Endodermal cell (in vitro differentiated cells): ENCODE results near the gene SDC1. TPM values are rescaled to one million over a fixed set of nuclear protein-coding genes. Genes with fewer than 3 reads are reported as not detected.
A peak's percentile ranks its signal among the peaks of the same experiment; 100 is the strongest.

Experiments used
- DNase-seq: peaks from one replicate; pipeline ENCODE4 v3.0.0-alpha.2; 2017
- H3K27ac ChIP-seq: 2 replicates; pipeline ENCODE4 v1.5.1; 2013; ENCODE audit warnings: mild to moderate bottlenecking, low read depth, low read length, moderate library complexity
- H3K27me3 ChIP-seq: 2 replicates; pipeline ENCODE4 v1.6.1; 2013; ENCODE audit warnings: mild to moderate bottlenecking, low read length, moderate library complexity; ENCODE audit not compliant: insufficient read depth, control insufficient read depth, poor library complexity, severe bottlenecking
- H3K36me3 ChIP-seq: 2 replicates; pipeline ENCODE4 v1.7.0; 2013; ENCODE audit warnings: mild to moderate bottlenecking, low read length, moderate library complexity; ENCODE audit not compliant: control insufficient read depth, insufficient read depth
- H3K4me1 ChIP-seq: one replicate; pipeline ENCODE4 v1.7.0; 2013; ENCODE audit warnings: low read length; ENCODE audit not compliant: control insufficient read depth, insufficient read depth
- H3K4me3 ChIP-seq: 2 replicates; pipeline ENCODE4 v1.5.1; 2013; ENCODE audit warnings: mild to moderate bottlenecking, low read length, moderate library complexity
- H3K9ac ChIP-seq: 2 replicates; pipeline ENCODE4 v1.6.1; 2013; ENCODE audit warnings: mild to moderate bottlenecking, low read length, moderate library complexity; ENCODE audit not compliant: poor library complexity, severe bottlenecking; ENCODE audit errors: extremely low read depth
- H3K9me3 ChIP-seq: 2 replicates; pipeline ENCODE4 v1.6.1; 2013; ENCODE audit warnings: mild to moderate bottlenecking, low read length, moderate library complexity; ENCODE audit not compliant: control insufficient read depth
- H3K27ac Mint-ChIP-seq: 2 replicates; pipeline ENCODE4 v1.8.0; 2020; ENCODE audit warnings: mixed read lengths
- H3K27me3 Mint-ChIP-seq: 2 replicates; pipeline ENCODE4 v1.8.0; 2021; ENCODE audit warnings: mild to moderate bottlenecking, mixed read lengths; ENCODE audit not compliant: insufficient read depth
- H3K36me3 Mint-ChIP-seq: 2 replicates; pipeline ENCODE4 v1.8.0; 2020; ENCODE audit warnings: low read depth, mixed read lengths
- H3K4me1 Mint-ChIP-seq: 2 replicates; pipeline ENCODE4 v1.8.0; 2020; ENCODE audit warnings: mixed read lengths
- H3K4me3 Mint-ChIP-seq: 2 replicates; pipeline ENCODE4 v1.8.0; 2020; ENCODE audit warnings: mild to moderate bottlenecking, moderate library complexity, mixed read lengths
- H3K9me3 Mint-ChIP-seq: 2 replicates; pipeline ENCODE4 v1.8.0; 2020; ENCODE audit warnings: mild to moderate bottlenecking, mixed read lengths
- CTCF ChIP-seq: fragments of 200-600 bp; sonication (generic); conservative IDR thresholded peaks from 2 replicates; pipeline ENCODE4 v1.5.0; 2021; ENCODE audit warnings: antibody characterized with exemption, mild to moderate bottlenecking
- WGBS, 2 experiments: methylation state at CpG; one replicate each; pipeline versions ENCODE4 v1.1.5 to v1.1.7; 2013; ENCODE audit warnings: missing lambda C conversion rate in 2 of 2, mixed read lengths in 1 of 2; ENCODE audit not compliant: insufficient coverage in 1 of 2, insufficient read length in 1 of 2; 5-methylcytosine and 5-hydroxymethylcytosine counted together
- total RNA-seq, 2 donors: library from RNA; stranded (reverse); fragmentation: NEBNext Ultra II Directional in 1 of 2; extraction: Animal tissue kit (Norgen Biotek cat#: 25700) in 1 of 2; gene quantifications; 2 replicates in 1 of 2; 3 replicates in 1 of 2; pipeline ENCODE4 v1.2.1, GENCODE V29; 2021

Gene SDC1
- total RNA-seq, 2 donors from 2014 or later, result 12.7 to 19.2 TPM

- Mint-ChIP-seq H3K27ac (no peak overlapping the region), H3K4me1 (peaks cover 18% of the 10 kb centered on the region), H3K9me3 (no peaks in the 10 kb centered on the region), H3K4me3 (no peak overlapping the region), H3K27me3 (no peaks in the 10 kb centered on the region), H3K36me3 (no peaks in the 10 kb centered on the region)
- WGBS, 2 experiments, result 91 to 95% methylated on average over 9 to 22 of the region's 22 CpGs
- no peak for DNase-seq
- H3K4me3 ChIP-seq, result no peak overlapping the region
- no peak overlapping the region for H3K27ac ChIP-seq
- H3K9ac ChIP-seq, result no peak overlapping the region
- peaks cover 22% of the 10 kb centered on the region for H3K4me1 ChIP-seq
- H3K27me3 ChIP-seq, result no peaks in the 10 kb centered on the region
- no peaks in the 10 kb centered on the region for H3K9me3 ChIP-seq
- H3K36me3 ChIP-seq, result no peaks in the 10 kb centered on the region
- TF ChIP-seq CTCF, result no peak
Measured at GRCh38 chr2:20216130-20217025, 8.6 kb downstream of the SDC1 start.

GRCh38 chr2:20215183-20216040, 9.5 kb downstream of the SDC1 start:
- H3K4me3 ChIP-seq, result no peak overlapping the region
- no peak overlapping the region for H3K9ac ChIP-seq
- H3K36me3 Mint-ChIP-seq, result no peaks in the 10 kb centered on the region
- 92 to 97% methylated on average over 8 to 13 of the region's 13 CpGs for WGBS, 2 experiments
- DNase-seq, result no peak
- H3K27ac Mint-ChIP-seq, result no peak overlapping the region
- H3K36me3 ChIP-seq, result no peaks in the 10 kb centered on the region
- H3K4me3 Mint-ChIP-seq, result no peak overlapping the region
- no peak overlapping the region for H3K27ac ChIP-seq
- peaks cover 21% of the 10 kb centered on the region for H3K4me1 Mint-ChIP-seq
- no peaks in the 10 kb centered on the region for H3K27me3 ChIP-seq
- no peaks in the 10 kb centered on the region for H3K27me3 Mint-ChIP-seq
- H3K9me3 Mint-ChIP-seq, result no peaks in the 10 kb centered on the region
- no peaks in the 10 kb centered on the region for H3K9me3 ChIP-seq
- peaks cover 22% of the 10 kb centered on the region for H3K4me1 ChIP-seq
- no peak for TF ChIP-seq CTCF

GRCh38 chr2:20214566-20215182, 10.3 kb downstream of the SDC1 start:
- peak; percentile 45 for DNase-seq
- Mint-ChIP-seq H3K9me3 (no peaks in the 10 kb centered on the region), H3K4me1 (peaks cover 24% of the 10 kb centered on the region), H3K27me3 (no peaks in the 10 kb centered on the region), H3K27ac (no peak overlapping the region), H3K36me3 (no peaks in the 10 kb centered on the region), H3K4me3 (no peak overlapping the region)
- H3K9me3 ChIP-seq, result no peaks in the 10 kb centered on the region
- H3K4me3 ChIP-seq, result no peak overlapping the region
- no peaks in the 10 kb centered on the region for H3K36me3 ChIP-seq
- H3K9ac ChIP-seq, result no peak overlapping the region
- H3K4me1 ChIP-seq, result peaks cover 22% of the 10 kb centered on the region
- WGBS, 2 experiments, result 82% methylated on average over 2 of the region's 2 CpGs; no CpG with 5 or more reads in 1 of the 2 experiments
- H3K27me3 ChIP-seq, result no peaks in the 10 kb centered on the region
- TF ChIP-seq CTCF, result no peak
- no peak overlapping the region for H3K27ac ChIP-seq
